Measurements from ENCODE around the gene MDM2.
A peak's percentile ranks its signal among the peaks of the same experiment; 100 is the strongest.
"Not testable (repeated sequence)": the region's sequence is repeated elsewhere in the genome, so short reads cannot be mapped to it uniquely, and the experiment has no call there.

MDM2 gene

GRCh38 chr12:68786929-68787328, 21.0 kb upstream of the MDM2 start:
- DNase-seq: no peak

DNA sequence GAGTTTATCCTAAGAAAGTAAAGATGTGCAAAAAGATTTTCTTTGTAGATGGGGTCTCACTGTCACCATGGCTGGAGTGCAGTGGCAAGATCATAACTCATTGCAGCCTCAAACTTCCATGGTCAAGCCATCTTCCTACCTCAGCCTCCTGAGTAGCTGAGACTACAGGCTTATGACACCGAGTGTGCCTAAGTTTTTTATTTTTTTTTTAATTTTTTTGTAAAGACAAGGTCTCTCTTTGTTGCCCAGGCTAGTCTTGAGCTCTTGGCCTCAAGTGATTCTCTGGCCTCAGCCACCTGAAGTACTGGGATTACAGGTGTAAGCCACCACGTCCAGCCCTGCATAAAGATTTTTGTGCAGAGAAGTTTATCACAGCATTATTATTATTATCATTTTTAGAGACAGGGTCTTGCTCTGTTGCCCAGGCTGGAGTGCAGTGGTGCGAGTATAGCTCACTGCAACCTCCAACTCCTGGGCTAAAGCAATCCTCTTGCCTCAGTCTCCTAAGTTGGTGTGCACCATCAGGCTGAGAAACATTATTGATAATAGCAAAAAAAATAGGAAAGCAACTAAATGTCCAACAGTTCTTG, 19.3 kb upstream of the MDM2 start:
- no peak for DNase-seq

DNA sequence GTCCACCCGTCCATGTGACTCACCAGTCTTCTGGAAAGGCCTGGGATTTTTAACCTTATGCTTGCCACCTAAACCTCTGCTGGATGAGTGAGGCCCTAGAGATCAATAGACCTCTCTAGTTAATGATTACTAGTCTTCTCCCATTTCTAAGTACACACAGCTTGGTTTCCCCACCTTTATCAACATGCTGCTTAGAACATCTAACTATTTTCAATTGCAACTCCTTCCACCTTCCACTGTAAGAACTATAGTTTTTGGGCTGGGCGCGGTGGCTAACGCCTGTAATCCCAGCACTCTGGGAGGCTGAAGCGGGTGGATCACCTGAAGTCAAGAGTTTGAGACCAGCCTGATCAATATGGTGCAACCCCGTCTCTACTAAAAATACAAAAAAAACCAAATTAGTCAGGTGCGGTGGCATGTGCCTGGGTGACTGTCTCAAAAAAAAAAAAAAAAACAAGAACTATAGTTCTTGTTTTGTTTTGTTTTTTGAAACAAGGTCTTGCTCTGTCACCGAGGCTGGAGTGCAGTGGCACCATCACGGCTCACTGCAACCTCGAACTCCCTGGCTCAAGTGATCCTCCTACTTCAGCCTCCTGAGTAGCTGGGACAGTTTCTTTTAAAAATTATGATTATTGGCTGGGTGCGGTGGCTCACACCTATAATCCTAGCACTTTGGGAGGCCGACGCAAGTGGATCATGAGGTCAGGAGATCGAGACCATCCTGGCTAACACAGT, 18.7 kb upstream of the MDM2 start:
- DNase-seq: peak; percentile 53

- DNase-seq: no peak
These were observed 17.7 kb upstream of the MDM2 start for GRCh38 chr12:68790081-68790951.

GRCh38 chr12:68790952-68791234, 17.1 kb upstream of the MDM2 start:
- DNase-seq: no peak

DNA sequence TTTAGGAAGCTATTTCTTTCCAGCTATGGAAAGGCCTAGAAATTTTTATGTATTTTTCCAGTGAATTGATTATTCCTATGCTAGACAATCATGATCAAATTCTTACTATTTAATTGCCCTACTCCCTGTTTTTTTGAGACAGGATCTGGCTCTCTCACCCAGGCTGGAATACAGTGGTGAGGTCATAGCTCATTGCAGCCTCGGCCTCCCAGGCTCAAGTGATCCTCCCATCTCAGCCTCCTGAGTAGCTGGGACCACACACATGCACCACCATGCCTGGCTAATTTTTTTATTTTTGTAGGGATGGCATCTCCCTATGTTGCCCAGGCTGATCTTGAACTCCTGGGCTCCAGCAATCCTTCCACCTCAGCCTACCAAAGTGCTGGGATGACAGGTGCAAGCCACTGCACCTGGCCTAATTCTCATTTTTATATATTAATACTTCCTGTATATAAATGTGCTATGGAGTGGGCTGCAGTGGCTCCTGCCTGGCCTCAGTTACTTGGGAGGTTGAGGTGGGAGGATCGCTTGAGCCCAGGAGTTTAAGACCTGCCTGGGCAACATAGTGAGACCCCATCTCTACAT, 16.0 kb upstream of the MDM2 start:
- no peak for DNase-seq

- DNase-seq: peak; percentile 62
These were observed 15.0 kb upstream of the MDM2 start for GRCh38 chr12:68792952-68793351.

- DNase-seq: no peak
These were observed 14.5 kb upstream of the MDM2 start for GRCh38 chr12:68793436-68793835.

DNA sequence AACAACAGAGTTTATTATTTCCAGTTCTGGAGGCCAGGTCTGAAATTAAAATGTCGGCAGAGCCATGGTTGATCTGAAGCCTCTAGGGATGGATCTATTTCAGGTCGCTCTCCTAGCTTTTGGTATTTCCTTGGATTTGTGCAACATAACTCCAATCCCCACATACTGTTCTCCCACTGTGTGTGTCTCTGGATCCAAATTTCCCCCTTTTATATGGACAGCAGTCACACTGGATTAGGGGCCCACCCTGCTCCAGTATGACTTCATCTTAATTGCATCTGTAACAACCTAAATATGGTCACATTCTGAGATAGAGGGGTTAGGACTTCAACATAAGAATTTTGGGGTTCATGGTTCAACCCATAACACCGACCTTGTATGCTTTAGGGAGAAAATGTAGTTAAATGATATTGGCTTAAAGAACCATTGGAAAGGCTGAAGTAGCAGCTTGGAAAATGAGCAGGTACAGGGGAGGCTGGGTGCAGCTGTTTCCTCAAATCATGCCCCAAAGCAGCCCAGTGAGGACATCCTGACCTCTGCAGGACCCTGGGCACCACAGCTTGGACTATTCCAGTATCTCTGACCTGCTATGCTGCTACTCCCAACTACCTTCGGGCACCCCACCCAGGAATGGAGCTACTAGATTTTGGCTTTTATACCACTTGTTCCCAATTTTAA, 13.9 kb upstream of the MDM2 start:
- DNase-seq: no peak

DNA sequence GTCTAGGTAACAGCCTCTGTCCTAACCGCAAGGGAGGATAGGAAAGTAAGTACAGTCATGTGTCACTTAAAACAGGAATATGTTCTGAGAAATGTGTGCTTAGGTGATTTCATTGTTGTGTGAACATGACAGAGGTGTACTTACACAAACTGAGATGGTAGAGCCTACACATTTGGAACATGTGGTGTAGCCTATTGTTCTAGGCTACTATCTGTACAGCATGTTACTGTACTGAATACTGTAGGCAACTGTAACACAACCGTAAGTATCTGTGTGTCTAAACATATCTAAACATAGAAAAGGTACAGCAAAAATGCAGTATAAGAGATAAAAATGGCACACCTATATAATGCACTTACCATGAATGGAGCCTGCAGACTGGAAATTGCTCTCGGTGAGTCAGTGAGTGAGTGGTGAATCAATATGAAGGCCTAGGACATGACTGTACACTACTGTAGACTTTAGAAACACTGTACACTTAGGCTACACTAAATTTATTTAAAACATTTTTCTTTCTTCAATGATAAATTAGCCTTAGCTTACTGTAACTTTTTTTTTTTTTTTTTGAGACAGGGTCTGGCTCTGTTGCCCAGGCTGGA, 13.2 kb upstream of the MDM2 start:
- no peak for DNase-seq

DNA sequence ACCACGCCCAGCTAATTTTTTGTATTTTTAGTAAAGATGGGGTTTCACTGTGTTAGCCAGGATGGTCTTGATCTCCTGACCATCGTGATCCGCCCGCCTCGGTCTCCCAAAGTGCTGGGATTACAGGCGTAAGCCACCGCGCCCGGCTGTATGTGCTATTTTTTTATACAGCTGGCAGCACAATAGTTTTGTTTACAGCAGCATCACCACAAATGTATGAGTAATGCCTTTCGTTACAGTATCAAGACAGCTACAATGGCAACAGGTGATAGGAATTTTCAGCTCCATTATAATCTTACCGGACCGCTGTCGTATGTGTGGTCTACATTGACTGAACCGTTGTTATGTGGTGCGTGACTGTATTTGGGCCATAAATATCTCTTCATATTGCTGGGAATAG, 11.6 kb upstream of the MDM2 start:
- no peak for DNase-seq

DNA sequence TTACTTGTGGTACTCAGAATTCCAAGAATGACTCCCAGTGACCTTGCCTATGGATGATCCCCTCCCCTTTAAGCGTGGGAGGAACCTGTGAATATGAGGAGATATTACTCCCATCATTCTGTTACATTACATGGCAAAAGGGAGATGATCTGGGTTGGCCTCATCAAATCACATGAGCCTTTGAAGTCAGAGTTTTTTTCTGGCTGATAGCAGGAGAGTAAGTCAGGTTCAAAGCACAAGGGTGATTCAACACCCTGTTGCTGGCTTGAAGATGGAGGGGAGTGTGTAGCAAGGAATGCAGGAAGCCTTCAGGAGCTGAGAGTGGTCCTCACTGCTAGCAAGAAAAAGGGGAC, 9.1 kb upstream of the MDM2 start:
- DNase-seq: no peak

- peak; percentile 79 for DNase-seq
These were observed 7.7 kb upstream of the MDM2 start for GRCh38 chr12:68800294-68800693.

- DNase-seq: not testable (repeated sequence)
These were observed 6.9 kb upstream of the MDM2 start for GRCh38 chr12:68801124-68801523.

- DNase-seq: not testable (repeated sequence)
These were observed 5.6 kb upstream of the MDM2 start for GRCh38 chr12:68802372-68802745.

- not testable (repeated sequence) for DNase-seq
These were observed 4.9 kb upstream of the MDM2 start for GRCh38 chr12:68802911-68803651.

- DNase-seq: no peak
These were observed 3.9 kb upstream of the MDM2 start for GRCh38 chr12:68803948-68804656.

GRCh38 chr12:68804657-68805591, 3.1 kb upstream of the MDM2 start:
- peak; percentile 14 for DNase-seq

- no peak for DNase-seq
These were observed 2.3 kb upstream of the MDM2 start for GRCh38 chr12:68805592-68806120.

Data from DMS53 (cell line).